ENCODE measurements around the gene SH2D5.
"Not testable (repeated sequence)": the region's sequence is repeated elsewhere in the genome, so short reads cannot be mapped to it uniquely, and the experiment has no call there.

The SH2D5 gene

DNA sequence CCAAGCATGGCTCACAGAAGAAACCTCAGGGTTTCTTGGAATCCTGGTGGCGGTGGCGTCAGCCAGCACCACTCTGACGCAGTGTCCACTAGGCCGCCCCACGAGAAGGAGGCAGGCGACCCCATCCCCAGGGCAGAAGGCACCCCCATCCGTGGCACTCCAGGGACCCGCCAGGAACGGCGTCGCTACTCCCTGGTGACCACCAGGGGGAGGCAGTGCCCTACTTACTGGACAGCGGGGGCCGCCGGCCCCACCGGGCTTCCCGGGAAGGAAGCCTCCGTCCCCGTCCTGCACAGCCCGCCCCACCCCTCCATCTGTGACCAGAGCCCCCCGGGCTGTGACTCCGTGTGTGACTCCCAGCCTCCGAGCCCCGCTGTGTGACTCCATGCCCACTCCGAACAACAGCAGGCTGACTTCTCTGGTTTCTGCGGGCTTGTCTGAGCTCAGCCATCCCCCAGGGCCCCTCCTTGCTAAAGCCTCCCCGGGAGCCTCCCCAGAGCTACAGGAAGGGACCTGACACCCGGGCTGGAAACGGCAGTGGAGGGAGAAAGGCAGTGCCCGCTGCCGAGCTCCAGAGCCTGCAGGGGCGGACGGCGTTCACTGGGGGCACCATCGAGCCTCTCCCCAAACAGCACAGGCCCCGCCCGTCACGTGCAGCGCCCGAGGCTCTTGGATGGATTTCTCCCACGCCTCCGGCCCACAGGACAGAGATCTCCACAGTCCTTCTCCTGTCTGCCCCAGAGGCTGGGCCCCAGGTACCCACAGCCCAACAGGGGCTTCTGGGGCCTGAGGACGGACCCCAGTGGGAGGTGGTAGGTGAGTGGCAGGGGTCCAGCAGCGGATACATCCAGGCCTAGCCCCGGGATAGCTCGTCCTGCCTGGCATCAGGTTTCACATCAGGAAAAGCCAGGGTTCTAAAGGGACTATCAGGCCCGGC is 35.8 kb downstream of the SH2D5 start:
- in situ Hi-C loops (cut with MboI; ENCODE audit: low sequenced_read_pairs): loop anchor here (10.0 kb wide), 1 partner anchor 508 kb away; no protein-coding TSS in a partner anchor

DNA sequence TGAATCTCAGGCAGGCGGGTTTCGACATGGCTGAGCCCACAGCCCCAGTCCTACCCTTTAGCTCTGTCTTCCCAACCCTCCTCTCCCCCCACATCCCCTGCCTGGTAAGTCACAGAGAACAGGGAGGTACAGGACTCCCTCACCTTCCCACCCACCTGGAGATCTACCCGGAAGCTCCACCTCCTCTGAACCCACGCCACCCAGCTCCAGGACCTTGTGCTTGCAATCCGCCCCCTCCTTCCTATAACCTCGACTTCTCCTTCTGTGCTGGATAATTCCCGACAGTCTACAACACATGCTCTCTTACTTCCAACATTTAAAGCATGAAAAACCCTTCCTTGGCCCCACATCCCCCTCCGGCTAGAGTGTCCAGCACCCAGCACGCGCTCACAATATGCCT is 37.0 kb downstream of the SH2D5 start:
- in situ Hi-C loops (cut with MboI; ENCODE audit: low sequenced_read_pairs): loop anchor here (10.0 kb wide), 1 partner anchor 509 kb away; no protein-coding TSS in a partner anchor

DNA sequence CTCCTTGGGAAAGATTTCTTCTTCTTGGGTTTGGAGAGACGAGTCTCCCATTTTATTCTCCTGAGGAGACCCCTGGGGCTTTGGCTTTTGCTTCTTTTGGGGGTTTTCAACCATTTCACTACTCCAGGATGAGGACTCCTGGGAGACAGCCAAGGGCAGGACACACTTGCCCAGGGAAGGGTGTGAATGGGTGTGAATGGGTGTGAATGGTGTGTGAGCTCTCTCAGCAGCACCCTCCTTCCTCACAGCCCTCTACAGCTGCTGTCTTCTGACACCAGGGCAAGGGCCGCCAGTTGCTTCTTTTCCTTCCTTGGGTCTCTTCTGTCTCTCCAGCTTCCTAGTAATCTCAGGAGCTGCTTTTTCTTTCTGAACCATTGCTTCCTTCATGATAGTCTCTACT is 38.9 kb downstream of the SH2D5 start:
- in situ Hi-C loops (cut with MboI; ENCODE audit: low sequenced_read_pairs): loop anchor here (10.0 kb wide), 1 partner anchor 511 kb away; no protein-coding TSS in a partner anchor

DNA sequence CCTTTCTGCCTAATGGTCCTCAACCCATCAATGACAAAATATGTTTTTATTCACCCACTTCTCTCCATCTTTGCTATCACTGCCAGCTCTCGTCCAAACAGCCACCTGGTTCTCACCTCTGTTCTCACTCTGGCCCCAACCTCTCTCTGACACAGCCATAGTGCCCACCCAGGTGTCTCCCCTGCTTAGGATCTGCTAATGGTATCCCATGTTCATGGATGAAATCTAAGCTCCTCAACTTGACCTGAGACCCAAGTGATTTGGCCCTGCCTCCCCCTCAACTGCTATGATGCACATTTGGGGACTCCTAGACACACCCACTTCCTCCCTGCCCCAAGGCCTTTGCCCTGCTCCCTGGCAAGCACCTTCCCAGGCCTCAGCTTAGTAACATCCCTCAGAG is 40.6 kb downstream of the SH2D5 start:
- in situ Hi-C loops (cut with MboI; ENCODE audit: low sequenced_read_pairs): loop anchor here (10.0 kb wide), 1 partner anchor 513 kb away; no protein-coding TSS in a partner anchor

DNA sequence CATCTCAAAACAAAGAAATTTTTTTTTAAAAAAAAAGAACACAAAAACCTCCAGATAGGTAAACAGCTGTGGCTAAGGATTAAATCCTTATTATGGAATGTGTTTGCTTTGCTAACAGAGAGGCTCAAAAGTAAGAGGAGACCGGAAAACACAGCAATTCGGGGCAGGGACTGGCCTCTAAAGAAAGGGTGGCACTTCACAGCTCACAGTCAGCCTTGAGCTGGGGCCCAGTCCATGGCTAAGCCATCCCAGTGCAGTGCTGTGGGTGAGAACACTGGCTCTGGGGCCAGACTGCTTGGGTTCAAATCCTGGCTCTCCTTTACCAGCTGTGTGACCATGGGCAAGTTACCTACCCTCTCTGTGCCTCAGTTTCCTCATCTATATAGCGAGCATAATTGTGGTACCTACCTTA is 42.9 kb downstream of the SH2D5 start:
- in situ Hi-C loops (cut with MboI; ENCODE audit: low sequenced_read_pairs): loop anchor here (10.0 kb wide), 1 partner anchor 515 kb away; no protein-coding TSS in a partner anchor

DNA sequence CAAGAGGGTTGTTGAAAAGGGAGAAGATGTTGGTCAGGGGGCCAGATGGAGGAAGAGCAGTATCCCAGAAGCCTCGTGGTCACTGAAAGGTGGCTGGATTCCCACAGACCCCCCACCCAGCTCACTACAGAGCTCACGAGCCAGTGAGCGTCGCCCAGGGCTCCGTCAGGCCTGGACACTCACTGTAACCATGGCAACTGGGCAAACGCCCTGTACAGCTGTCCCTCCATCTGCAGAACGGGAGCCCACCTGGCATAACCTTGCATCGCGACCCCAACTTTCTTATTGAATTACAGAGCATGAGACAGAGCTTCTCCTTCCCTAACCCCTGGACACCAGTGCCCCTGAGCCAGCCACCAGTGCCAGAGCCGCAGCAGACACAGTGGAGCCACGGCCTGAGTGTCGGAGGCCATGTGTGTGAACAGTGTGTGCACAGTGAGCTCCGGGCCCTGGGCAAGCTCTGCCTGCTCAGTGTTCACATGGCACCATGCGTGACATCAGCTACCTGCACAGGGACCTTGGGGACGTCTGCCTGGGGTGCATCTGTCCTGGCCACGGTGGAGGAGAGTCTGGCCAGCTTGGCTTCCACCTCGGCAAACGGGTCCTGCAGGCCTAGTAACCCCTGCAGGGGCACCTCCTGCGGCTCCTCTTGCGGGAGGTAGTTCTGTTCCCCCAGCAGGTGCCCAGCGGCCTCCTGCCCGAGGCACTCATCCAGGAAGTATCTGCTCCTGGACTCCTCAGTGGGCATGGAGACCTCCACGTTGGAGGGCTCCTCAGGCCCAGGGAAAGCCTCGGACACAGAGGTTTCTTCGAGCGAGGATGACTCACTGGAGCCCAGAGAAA is 45.4 kb downstream of the SH2D5 start:
- in situ Hi-C loops (cut with MboI; ENCODE audit: low sequenced_read_pairs): no loop called here

DNA sequence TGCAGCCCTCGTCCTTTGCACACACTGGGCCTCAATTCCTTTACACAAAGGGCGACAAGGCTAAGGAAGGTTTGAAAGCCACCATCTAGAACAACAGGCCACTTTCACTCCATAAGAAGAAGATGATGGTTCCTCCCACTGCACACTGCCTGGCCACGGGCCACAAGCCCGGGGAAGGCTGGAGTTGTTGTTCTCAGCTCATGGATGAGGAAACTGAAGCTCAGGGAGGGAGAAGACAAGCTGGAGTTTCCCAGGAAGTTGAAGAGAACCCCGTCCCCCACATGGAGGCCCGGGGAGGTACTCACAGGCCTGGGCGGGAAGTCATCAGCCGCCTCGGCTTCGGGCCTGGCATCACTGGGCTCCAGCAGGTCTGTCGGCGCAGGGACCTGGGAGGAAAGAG is 46.8 kb downstream of the SH2D5 start:
- in situ Hi-C loops (cut with MboI; ENCODE audit: low sequenced_read_pairs): no loop called here

DNA sequence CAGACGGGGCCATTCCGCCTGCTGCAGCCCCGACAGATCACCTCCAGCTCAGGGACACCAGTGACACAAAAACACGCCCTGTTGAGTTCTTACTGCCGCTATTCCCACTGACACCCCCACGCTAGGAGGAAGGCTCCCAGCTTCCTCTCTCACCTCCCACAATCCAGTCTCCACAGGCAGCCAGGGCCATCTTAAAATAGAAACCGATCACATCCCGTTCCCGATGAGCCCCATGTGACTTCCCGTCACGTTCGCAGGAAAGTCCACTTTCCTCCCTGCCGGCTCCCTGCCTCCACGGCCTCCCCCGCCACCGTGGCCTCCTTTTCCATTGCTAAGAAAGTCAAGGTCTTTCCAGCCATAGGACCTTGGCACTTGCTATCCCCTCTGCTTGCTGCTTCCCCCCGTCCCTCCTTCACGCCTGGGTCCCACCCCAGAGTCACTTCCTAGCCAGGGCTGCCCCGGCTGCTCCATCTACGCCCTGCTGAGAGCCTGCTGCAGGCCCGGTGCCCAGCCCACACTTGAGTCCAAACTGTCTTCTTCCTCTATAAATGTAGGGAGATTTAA is 47.3 kb downstream of the SH2D5 start:
- in situ Hi-C loops (cut with MboI; ENCODE audit: low sequenced_read_pairs): no loop called here

DNA sequence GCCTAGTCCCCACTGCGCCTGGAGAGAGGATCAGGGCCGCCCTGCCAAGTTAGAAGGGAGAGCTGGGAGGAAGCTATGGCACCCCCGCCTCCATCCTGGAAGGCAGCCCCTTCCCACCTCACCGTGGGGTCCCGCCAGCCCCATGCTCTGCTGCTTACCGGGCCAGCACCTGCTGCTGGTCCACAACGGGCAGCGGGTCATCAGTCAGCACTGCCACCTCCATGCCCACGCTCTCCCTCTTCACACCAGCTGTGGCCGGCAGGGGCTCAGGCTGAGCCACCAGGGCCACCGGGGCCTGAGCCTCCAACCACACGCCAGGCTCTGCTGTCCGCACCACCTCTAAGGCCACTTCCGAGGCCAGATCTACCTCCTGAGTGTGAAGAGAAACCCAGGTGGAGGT is 47.9 kb downstream of the SH2D5 start:
- in situ Hi-C loops (cut with MboI; ENCODE audit: low sequenced_read_pairs): no loop called here

DNA sequence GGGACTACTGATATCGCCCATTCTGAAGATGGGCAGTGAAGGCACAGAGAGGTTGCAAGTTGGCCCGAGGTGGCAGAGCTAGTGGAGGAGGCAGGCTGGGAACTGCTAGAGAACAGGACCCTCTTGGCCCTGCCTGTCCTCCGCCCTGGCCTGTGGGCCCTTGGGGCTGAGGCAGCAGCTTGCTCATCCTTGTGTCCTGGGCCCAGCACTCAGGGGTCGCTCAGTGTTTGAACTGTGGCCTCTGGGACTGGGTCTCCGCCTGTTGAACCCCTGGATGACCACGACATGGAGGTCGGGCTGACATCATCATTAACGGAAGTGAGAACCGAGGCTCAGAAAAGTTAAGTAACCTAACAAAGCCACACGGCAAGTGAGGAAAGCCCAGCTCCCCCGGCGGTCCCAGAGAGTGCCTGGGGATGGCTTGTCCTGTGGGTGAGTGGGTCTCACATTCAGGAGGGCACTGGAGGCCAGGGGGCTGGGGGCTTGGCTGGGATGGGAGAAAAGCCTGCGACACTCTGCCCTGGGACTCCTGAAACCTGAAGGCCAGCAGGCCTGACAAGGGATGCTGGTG is 48.4 kb downstream of the SH2D5 start:
- in situ Hi-C loops (cut with MboI; ENCODE audit: low sequenced_read_pairs): no loop called here

DNA sequence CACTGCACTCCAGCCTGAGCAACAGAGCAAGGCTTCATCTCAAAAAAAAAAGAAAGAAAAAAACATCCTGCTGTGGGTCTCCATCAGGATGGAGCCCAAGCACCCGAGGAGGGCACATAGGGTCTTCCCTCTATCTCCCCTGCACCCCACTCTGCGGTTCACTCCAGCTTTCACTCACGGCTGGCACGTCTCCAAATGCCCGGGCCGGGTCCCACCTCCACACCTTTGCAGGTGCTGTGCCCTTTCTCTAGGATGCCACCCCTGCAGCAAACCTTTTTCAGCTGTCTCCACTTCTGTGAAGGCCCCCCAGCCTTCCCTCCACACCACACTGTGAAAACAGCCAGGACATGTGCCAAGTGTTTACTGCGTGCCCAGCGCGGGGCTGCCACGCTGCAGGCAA is 48.9 kb downstream of the SH2D5 start:
- in situ Hi-C loops (cut with MboI; ENCODE audit: low sequenced_read_pairs): no loop called here

DNA sequence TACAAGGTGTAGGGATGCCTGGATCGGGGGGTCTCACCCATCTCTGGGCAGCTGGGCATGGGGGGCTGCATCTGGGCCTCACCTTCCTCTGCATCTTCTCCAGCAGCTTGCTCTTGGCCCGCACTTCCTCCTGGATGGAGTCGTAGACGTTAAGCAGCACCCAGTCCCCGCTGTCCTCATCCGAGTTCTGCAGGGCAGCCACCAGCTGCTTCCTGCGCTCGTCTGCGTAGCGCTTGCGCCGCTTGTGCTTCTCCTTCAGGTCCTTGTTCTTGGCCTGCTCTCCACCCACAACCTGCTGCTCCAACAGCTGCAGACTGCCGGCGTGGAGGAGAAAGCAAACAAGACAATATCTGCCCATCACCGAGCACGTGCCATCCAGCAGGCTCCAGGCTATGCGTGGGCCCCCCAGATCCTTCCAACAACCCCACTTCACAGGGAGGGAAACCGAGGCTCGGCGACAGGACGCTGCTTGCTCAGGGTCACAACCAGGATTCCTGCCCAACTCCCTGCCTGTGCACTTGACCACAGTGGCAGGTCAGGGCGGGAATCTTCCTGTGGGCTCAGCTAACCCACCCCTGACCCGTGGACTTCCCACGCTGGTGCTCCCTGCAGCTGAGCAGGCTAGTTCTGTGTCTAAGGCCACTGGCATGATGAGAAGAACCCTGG is 49.8 kb downstream of the SH2D5 start:
- in situ Hi-C loops (cut with MboI; ENCODE audit: low sequenced_read_pairs): no loop called here

DNA sequence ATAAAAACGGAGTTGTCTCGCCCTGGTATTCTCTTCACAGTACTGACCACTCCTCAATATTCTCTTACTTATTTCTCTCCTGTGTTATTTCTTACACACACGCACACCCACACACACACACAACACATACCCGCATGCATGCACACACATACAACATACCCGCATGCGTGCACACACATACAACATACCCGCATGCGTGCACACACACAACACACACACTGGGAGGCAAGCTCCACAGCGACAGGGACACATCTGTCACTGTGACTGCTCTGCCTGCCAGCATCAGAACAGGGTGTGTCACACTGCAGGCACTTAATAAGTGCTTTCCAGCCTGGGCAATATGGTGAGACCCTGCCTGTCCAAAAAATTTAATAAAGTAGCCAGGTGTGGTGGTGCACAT is 50.5 kb downstream of the SH2D5 start:
- in situ Hi-C loops (cut with MboI; ENCODE audit: low sequenced_read_pairs): no loop called here

DNA sequence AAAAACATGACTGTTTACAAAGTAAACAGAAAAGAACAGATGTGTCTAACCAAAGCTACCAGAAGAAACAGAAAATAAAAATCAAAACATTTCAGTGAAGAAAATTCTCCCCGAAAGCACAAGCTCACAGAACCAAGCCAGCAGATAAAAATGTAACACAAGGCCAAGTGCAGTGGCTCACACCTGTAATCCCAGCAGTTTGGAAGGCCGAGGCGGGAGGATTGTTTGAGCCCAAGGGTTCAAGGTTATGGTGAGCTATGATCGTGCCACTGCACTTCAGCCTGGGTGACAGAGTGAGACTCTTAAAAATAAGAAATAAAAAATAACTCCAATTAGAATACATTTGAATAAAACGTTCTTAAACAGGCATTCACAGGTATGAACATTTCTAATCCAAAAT is 52.2 kb downstream of the SH2D5 start:
- in situ Hi-C loops (cut with MboI; ENCODE audit: low sequenced_read_pairs): no loop called here

DNA sequence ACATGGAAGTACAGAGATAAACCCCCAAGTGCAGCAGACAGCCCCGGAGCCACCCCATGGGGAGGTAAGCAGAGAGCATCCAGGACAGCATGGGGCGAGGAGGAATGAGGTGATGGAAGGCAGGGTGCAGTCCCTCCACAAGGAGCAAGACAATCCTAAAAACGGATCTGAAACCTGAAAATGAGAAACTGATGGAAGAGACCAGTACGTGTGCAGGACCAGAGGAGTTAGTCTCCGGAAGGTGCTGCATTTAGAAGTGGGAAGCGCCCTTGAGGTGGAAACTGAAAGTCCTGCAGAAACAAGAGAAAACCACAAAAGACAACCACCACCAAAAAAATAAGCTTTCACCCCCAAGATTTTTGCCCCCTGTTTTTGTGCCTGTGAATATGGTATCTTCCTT is 53.9 kb downstream of the SH2D5 start:
- in situ Hi-C loops (cut with MboI; ENCODE audit: low sequenced_read_pairs): no loop called here

DNA sequence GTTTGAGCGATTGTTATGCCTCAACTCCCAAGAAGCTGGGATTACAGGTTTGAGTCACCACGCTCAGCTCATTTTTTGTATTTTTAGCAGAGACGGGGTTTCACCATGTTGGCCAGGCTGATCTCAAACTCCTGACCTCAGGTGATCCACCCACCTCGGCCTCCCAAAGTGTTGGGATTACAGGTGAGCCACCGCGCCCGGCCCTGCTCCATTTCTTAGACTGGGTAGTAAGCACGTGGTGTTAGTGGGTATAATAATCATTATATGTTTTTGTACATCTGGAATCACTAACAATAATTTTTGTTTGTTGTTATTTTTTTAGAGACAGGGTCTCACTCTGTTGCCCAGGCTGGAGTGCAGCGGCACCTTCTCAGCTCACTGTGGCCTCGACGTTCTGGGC is 58.9 kb downstream of the SH2D5 start:
- in situ Hi-C loops (cut with MboI; ENCODE audit: low sequenced_read_pairs): not testable (repeated sequence)

DNA sequence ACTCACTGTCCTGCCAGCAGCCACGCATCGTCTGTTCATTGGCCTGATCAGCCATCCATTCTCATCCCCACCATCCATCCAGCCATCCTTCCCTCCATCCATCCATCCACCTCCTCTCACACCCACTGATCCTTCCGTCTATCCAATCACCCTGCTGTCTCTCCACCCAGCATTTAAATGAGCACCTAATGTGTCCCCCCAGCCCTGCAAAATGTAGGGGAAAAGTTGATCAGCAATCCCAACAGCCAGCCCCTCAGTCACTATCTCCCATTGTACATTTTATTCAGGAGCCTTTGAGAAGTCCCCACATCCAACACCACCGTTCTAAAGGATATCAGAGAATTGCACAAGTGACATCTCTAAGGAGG is 60.3 kb downstream of the SH2D5 start:
- in situ Hi-C loops (cut with MboI; ENCODE audit: low sequenced_read_pairs): no loop called here

DNA sequence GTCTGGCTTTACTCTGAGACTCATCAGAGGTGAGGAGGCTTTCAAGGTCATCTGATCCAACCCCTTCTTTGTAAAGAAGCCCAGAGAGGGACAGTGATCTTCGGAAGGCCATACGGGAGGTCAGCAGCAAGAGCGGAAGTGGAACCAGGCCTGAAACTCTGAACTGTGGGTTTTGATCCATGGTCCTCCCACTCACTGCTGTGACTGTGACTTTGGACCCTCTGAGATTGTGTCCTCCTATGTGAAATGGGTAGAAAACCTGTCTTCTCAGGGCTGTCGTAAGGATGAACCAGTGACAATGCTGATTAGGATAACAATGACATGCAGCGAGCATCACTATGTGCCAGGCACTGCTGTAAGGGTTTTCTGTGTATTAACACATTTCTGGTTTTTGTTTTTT is 61.6 kb downstream of the SH2D5 start:
- in situ Hi-C loops (cut with MboI; ENCODE audit: low sequenced_read_pairs): no loop called here
